ENCODE data around the gene FBN3.
"Not testable (repeated sequence)": the region's sequence is repeated elsewhere in the genome, so short reads cannot be mapped to it uniquely, and the experiment has no call there.

Gene FBN3

GRCh38 chr19:8149261-8150094 lies at the start of gene FBN3:
Gene FBN3 (minus strand): TSS chr19:8149592. CDS start chr19:8147480, 2,112 bp downstream.
- DNase-seq (ENCODE audit: low read depth in 3 of 3): no peak

GRCh38 chr19:8196271-8196927 lies 47.0 kb upstream of the FBN3 start:
- no peak for DNase-seq (ENCODE audit: low read depth in 3 of 3)

- peak in 1 of 3 donors; percentile 20 for DNase-seq (ENCODE audit: low read depth in 3 of 3)
Measured at GRCh38 chr19:8194528-8195267, 45.3 kb upstream of the FBN3 start.

DNA sequence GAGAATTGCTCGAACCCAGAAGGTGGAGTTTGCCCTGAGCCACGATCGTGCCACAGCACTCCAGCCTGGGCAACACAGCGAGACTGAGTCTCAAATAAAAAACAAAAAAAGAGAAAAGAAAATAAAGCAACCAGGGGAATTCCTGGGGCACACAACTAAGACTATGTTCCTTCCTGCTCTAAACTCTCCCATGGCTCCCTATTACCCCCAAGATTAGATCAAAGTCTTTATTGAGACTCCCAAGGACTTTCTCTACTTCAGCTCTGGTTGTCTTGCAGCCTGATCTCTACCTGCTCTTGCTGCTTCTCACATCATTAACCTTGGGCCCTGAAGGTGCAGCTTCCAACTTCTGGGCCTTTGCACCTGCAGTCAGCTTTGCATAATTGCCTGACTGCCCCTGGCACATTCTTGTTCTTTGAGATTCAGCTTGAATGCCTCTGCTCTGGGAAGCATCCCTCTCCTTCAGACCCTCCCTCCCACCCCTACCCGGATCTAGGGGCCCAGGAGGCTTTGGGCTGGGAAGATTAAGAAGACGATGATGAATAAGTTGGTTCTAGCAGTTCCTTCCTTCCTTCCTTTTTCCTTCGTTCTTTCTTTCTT lies 42.9 kb upstream of the FBN3 start:
- no peak for DNase-seq (ENCODE audit: low read depth in 3 of 3)

DNA sequence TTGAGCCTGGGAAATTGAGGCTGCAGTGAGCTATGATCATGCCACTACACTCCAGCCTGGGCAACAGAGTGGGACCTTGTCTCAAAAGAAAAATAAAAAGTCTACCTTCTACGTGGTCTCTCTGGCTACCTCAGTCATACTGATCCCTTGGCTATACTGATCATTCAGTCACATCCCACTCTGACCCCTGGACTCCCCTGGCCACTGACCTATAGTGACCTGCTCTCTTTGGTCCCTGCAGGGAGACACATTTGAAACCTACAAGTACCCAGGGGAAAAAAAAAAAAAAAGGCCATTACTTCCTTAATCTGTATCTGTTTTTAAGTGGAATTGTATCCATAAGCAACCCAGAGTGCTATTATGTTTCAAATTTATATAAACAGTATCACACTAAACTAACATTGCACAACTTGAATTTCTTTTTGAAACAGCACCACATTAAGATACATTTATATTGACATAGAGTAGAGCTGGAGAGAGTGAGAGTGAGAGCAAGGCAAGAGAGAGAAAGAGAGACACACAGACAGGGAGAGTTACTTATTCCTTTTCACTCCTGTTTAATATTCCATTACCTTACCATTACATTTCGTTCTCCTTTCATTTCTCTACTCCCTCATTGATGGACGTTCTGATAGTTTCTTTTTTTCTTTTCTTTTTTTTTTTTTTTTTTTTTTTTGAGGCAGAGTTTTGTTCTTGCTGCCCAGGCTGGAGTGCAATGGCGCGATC lies 36.1 kb upstream of the FBN3 start:
- no peak for DNase-seq (ENCODE audit: low read depth in 3 of 3)

- no peak for DNase-seq (ENCODE audit: low read depth in 3 of 3)
Measured at GRCh38 chr19:8184274-8184673, 34.9 kb upstream of the FBN3 start.

DNA sequence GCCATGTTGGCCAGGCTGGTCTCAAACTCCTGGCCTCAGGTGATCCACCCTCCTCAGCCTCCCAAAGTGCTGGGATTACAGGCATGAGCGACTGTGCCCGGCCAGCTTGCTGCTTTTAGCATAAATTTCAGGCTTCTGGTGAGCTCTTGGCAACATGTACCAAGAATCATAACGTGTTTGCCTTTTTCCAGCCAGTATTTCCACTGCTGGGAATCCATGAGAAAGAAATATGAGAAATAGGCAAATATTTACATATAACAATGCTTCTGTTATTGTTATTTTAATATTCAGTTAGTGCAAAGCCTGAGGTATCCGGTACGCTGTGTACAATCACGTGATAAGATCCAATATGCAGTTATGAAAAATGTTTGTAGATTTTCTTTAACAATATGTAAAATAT lies 30.6 kb upstream of the FBN3 start:
- no peak for DNase-seq (ENCODE audit: low read depth in 3 of 3)

GRCh38 chr19:8174706-8175105 lies 25.3 kb upstream of the FBN3 start:
- no peak for DNase-seq (ENCODE audit: low read depth in 3 of 3)

- DNase-seq (ENCODE audit: low read depth in 3 of 3): no peak
Measured at GRCh38 chr19:8168537-8168936, 19.1 kb upstream of the FBN3 start.

DNA sequence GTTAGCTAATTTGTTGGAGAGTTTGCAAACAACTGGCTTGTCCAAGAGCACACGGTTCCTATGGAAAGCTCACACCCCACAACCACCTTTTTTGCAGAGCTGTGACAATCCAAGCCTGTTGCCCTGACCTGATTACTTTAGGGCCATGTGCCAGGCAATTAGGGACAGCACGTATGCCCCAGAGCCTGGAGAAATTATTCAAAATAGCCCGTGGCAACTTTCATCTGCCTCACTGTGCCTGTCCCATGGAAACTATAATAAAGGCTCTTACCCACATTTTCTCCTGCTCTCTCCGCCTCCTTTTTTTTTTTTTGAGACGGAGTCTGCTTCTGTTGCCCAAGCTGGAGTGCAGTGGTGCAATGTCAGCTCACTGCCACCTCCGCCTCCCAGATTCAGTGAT lies 18.6 kb upstream of the FBN3 start:
- DNase-seq (ENCODE audit: low read depth in 3 of 3): no peak

DNA sequence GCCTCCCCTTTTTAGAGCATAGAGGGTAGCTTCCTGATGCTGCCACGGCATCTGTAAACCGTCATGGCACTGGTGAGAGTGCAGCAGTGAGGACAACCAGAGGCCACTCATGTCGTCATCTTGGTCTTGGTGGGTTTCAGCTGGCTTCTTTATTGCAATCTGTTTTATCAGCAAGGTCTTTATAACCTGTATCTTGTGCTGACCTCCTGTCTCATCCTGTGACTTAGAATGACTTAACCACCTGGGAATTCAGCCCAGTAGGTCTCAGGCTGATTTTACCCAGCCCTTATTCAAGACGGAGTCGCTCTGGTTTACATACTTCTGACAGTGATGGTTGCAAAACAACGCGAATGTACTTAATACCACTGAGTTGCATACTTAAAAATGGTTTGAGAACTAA lies 14.4 kb upstream of the FBN3 start:
- no peak for DNase-seq (ENCODE audit: low read depth in 3 of 3)

- peak in 2 of 3 donors; percentile 23 to 47 for DNase-seq (ENCODE audit: low read depth in 3 of 3)
Measured at GRCh38 chr19:8161135-8161646, 11.8 kb upstream of the FBN3 start.

DNA sequence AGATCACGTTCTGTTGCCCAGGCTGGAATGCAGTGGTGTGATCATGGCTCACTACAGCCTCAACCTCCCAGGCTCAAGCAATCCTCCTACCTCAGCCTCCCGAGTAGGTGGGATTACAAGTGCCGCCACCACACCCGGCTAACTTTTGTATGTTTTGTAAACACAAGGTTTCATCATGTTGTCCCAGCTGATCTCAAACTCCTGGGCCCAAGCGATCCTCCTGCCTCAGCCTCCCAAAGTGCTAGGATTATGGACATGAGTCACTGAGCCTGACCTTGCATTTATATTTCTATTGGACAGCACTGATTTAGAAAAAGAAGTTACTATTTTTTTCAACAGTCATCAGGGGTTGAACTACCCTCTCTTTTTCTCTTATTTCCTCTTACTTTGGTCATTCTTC lies 9.9 kb upstream of the FBN3 start:
- not testable (repeated sequence) for DNase-seq (ENCODE audit: low read depth in 3 of 3)

- DNase-seq (ENCODE audit: low read depth in 3 of 3): peak in 1 of 3 donors; percentile 18
Measured at GRCh38 chr19:8158411-8159074, 9.2 kb upstream of the FBN3 start.

GRCh38 chr19:8155318-8155717 lies 5.9 kb upstream of the FBN3 start:
- DNase-seq (ENCODE audit: low read depth in 3 of 3): no peak

- peak in 1 of 3 donors; percentile 19 for DNase-seq (ENCODE audit: low read depth in 3 of 3)
Measured at GRCh38 chr19:8154014-8154413, 4.6 kb upstream of the FBN3 start.

DNA sequence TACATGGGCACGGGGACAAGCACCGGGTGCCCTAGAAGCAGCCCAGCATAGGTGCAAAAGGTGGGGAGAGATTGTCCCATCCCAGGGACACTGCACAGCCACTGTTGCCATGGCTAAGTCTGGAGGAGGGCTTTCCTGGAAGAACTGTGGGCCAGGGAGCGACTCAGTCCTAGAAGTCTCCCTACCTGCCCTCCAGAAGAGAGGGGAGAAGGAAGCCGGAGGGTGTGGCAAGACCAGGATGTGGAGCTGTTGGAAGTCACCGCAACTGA lies 2.3 kb upstream of the FBN3 start:
- no peak for DNase-seq (ENCODE audit: low read depth in 3 of 3)

DNA sequence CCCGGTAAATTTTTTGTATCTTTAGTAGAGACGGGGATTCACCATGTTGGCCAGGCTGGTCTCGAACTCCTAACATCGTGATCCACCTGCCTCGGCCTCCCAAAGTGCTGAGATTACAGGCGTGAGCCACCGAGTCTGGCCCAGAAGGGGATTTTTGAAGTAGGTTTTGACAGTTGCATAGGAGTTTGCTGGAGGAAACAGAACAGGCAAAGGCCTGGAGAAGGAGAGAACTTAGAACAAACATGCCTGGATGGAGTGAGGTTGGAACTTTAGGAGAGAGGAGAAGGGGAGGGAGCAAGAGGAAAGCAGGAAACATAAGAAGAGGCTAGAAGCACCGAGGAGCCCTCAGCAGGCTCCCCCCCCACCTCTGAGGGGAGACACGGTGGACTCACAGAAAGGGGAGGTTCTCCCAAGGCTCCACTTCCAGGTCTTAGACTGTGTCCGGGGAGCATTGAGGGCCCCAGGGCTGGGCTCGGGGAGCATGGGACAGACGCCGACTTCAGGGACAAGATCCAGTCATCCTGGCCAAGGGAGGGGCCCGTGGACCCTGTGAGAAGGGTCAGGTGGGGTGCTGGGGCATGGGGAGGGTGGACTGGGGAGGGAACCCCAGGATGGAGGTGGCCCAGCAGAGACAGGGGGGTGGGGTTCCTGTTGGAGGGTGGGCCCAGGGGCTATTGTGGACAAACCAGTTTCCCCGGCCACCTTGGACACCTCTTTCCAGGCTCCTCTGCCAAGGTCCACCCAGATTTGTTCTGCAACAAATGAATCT lies 1.8 kb upstream of the FBN3 start:
- DNase-seq (ENCODE audit: low read depth in 3 of 3): no peak

GRCh38 chr19:8150178-8150865 lies 930 bp upstream of the FBN3 start:
- no peak for DNase-seq (ENCODE audit: low read depth in 3 of 3)
